PC-9 (cell line): ENCODE measurements around the gene STAB1. TPM values are rescaled to one million over a fixed set of nuclear protein-coding genes. Genes with fewer than 3 reads are reported as not detected.

Experiments
- BruUV-seq: library from RNA; stranded (reverse); fragments of 400-500 nt; replicated peaks from 2 replicates; lab custom pipeline; 2021; lab: Mats Ljungman, UMichigan
- CTCF ChIA-PET: fragments of 300-600 bp; sonication (Branson Sonifier 250); formaldehyde crosslinking; loops from one replicate; lab custom pipeline; 2022; ENCODE audit warnings: antibody characterized with exemption; lab: Charles Lee
- POLR2A ChIA-PET: fragments of 300-600 bp; sonication (Branson Sonifier 250); formaldehyde crosslinking; loops from one replicate; lab custom pipeline; 2022; ENCODE audit warnings: antibody characterized with exemption; ENCODE audit not compliant: unreplicated experiment; lab: Charles Lee
- DNase-seq, 2 experiments: peaks; one replicate each; pipeline versions ENCODE4 v3.0.0 to v3.0.0-alpha.2; 2015 to 2022; ENCODE audit warnings: mixed read lengths in 1 of 2
- H2AFZ ChIP-seq: fragments of 200-600 bp; sonication (generic); 2 replicates; pipeline ENCODE4 v1.8.1; 2017; ENCODE audit warnings: antibody characterized with exemption
- H3F3A ChIP-seq: fragments of 200-600 bp; sonication (generic); 2 replicates; pipeline ENCODE4 v1.8.1; 2017; ENCODE audit warnings: antibody characterized with exemption, mild to moderate bottlenecking, low read depth; ENCODE audit not compliant: insufficient read depth
- H3K27ac ChIP-seq: fragments of 200-600 bp; sonication (generic); 2 replicates; pipeline ENCODE4 v1.6.1; 2016; ENCODE audit warnings: mixed run types
- H3K27me3 ChIP-seq: fragments of 200-600 bp; sonication (generic); 2 replicates; pipeline ENCODE4 v1.6.1; 2016; ENCODE audit warnings: low read depth, mixed run types; ENCODE audit not compliant: insufficient read depth
- H3K36me3 ChIP-seq: fragments of 200-600 bp; sonication (generic); 2 replicates; pipeline ENCODE4 v1.6.1; 2016; ENCODE audit warnings: low read depth, mixed run types
- H3K4me1 ChIP-seq: fragments of 200-600 bp; sonication (generic); replicated peaks from 2 replicates; pipeline ENCODE4 v1.6.1; 2016; ENCODE audit warnings: mixed run types; ENCODE audit not compliant: insufficient read depth
- H3K4me2 ChIP-seq: fragments of 200-600 bp; sonication (generic); 2 replicates; pipeline ENCODE4 v1.6.1; 2017; ENCODE audit warnings: mixed run types
- H3K4me3 ChIP-seq: fragments of 200-600 bp; sonication (generic); 2 replicates; pipeline ENCODE4 v1.6.1; 2016; ENCODE audit warnings: mixed run types
- H3K79me2 ChIP-seq: fragments of 200-600 bp; sonication (generic); 2 replicates; pipeline ENCODE4 v1.6.1; 2017; ENCODE audit warnings: low read depth, mixed run types
- H3K9me2 ChIP-seq: fragments of 200-600 bp; sonication (generic); 2 replicates; pipeline ENCODE4 v1.8.1; 2017; ENCODE audit warnings: mild to moderate bottlenecking; ENCODE audit not compliant: insufficient read depth
- H3K9me3 ChIP-seq: fragments of 200-600 bp; sonication (generic); 2 replicates; pipeline ENCODE4 v1.8.1; 2016; ENCODE audit warnings: low read depth; ENCODE audit not compliant: insufficient read depth
- H4K20me1 ChIP-seq: fragments of 200-600 bp; sonication (generic); 2 replicates; pipeline ENCODE4 v1.8.1; 2017; ENCODE audit not compliant: insufficient read depth
- CTCF ChIP-seq: fragments of 200-600 bp; sonication (generic); conservative IDR thresholded peaks from 2 replicates; pipeline ENCODE4 v1.6.1; 2017; ENCODE audit warnings: mixed run types, antibody characterized with exemption, mild to moderate bottlenecking, moderate library complexity
- EZH2 ChIP-seq: fragments of 200-600 bp; sonication (generic); IDR thresholded peaks from 2 replicates; pipeline ENCODE4 v1.8.0; 2017; ENCODE audit warnings: antibody characterized with exemption, low read depth
- intact Hi-C: fragments of 100-400 bp; cut with micrococcal nuclease; formaldehyde crosslinking; loops from one replicate; pipeline ENCODE4 v1.10.0; 2022; ENCODE audit not compliant: unreplicated experiment
- total RNA-seq: library from RNA; stranded (reverse); gene quantifications from 2 replicates; pipeline ENCODE4 v1.2.3, GENCODE V29; 2021

The STAB1 gene
- total RNA-seq, 1 experiment from 2014 or later: 0.04 TPM

- H3F3A ChIP-seq: no peaks in the 10 kb centered on the region
- ChIA-PET CTCF (no interaction called here), POLR2A (no interaction called here)
- BruUV-seq: no TSS peak
- no peaks in the 10 kb centered on the region for H3K36me3 ChIP-seq
- no peak overlapping the region for H3K27ac ChIP-seq
- H3K4me3 ChIP-seq: no peak overlapping the region
- no peaks in the 10 kb centered on the region for H4K20me1 ChIP-seq
- intact Hi-C loops: no loop called here
- no peak for TF ChIP-seq CTCF
- TF ChIP-seq EZH2: no peak
- no peak overlapping the region for H3K4me2 ChIP-seq
- H3K9me2 ChIP-seq: no peaks in the 10 kb centered on the region
- DNase-seq: no peak
- no peaks in the 10 kb centered on the region for H3K9me3 ChIP-seq
- 0 out of 2 replicates have a peak, but pooled peaks cover 4% of the 10 kb centered on the region for H3K4me1 ChIP-seq
- no peak overlapping the region for H2AFZ ChIP-seq
- H3K27me3 ChIP-seq: no peaks in the 10 kb centered on the region
- no peaks in the 10 kb centered on the region for H3K79me2 ChIP-seq
Measured at GRCh38 chr3:52502808-52503350, 7.7 kb downstream of the STAB1 start.

DNA sequence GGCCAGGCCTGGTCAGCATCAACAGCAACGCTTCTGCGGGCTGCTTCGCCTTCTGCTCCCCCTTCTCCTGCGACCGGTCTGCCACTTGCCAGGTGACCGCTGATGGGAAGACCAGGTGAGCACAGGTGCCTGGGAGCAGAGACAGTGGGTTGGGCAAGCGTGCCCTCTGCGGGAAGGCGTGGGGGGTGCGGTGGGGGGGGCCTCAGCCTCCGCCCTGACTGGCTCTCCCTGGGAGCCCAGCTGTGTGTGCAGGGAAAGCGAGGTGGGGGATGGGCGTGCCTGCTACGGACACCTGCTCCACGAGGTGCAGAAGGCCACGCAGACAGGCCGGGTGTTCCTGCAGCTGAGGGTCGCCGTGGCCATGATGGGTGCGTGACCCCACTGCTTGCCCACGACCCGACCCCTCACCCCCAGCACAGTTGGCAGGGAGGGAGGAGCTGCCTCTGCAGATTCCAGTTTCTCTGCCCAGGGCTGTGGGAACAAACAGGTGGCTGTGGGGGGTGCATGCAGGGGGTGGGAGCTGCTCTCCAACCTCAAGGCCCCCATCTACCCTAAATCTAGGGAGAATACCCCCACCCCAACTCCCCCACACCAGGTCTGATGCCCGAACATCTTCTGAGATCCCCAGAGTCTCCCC, 8.8 kb downstream of the STAB1 start:
- no peaks in the 10 kb centered on the region for H3K9me2 ChIP-seq
- ChIA-PET POLR2A (no interaction called here), CTCF (no interaction called here)
- H3K27me3 ChIP-seq: no peaks in the 10 kb centered on the region
- BruUV-seq: no TSS peak
- no peak overlapping the region for H2AFZ ChIP-seq
- no peaks in the 10 kb centered on the region for H3F3A ChIP-seq
- 0 out of 2 replicates have a peak, but pooled peaks cover 4% of the 10 kb centered on the region for H3K4me1 ChIP-seq
- H3K9me3 ChIP-seq: no peaks in the 10 kb centered on the region
- intact Hi-C loops: no loop called here
- no peak overlapping the region for H3K4me3 ChIP-seq
- H3K27ac ChIP-seq: no peak overlapping the region
- H4K20me1 ChIP-seq: no peaks in the 10 kb centered on the region
- H3K4me2 ChIP-seq: no peak overlapping the region
- H3K79me2 ChIP-seq: no peaks in the 10 kb centered on the region
- no peak for TF ChIP-seq CTCF
- no peak for TF ChIP-seq EZH2
- no peak for DNase-seq
- no peaks in the 10 kb centered on the region for H3K36me3 ChIP-seq

DNA sequence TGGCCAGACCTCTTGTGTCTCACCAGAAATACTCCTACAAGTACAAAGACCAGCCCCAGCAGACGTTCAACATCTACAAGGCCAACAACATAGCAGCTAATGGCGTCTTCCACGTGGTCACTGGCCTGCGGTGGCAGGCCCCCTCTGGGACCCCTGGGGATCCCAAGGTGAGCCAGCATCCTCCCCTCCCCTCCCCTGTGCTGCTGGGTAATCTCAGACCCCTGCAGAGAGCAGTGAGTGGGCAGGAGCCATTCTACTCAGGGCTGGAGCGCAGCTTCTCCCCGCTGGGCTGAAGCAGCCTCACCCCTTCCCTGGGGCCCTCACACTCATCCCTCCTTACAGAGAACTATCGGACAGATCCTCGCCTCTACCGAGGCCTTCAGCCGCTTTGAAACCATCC, 9.8 kb downstream of the STAB1 start:
- no peaks in the 10 kb centered on the region for H3K9me3 ChIP-seq
- TF ChIP-seq EZH2 (no peak), CTCF (no peak)
- no TSS peak for BruUV-seq
- H4K20me1 ChIP-seq: no peaks in the 10 kb centered on the region
- no peak for DNase-seq
- H3K79me2 ChIP-seq: no peaks in the 10 kb centered on the region
- H3K4me1 ChIP-seq: peaks cover 12% of the 10 kb centered on the region; the same call in 1 of the 2 replicates
- no peaks in the 10 kb centered on the region for H3K36me3 ChIP-seq
- H3K27ac ChIP-seq: no peak overlapping the region
- H3K4me2 ChIP-seq: no peak overlapping the region
- no peaks in the 10 kb centered on the region for H3F3A ChIP-seq
- no peaks in the 10 kb centered on the region for H3K9me2 ChIP-seq
- intact Hi-C loops: no loop called here
- H3K27me3 ChIP-seq: no peaks in the 10 kb centered on the region
- H3K4me3 ChIP-seq: no peak overlapping the region
- no peak overlapping the region for H2AFZ ChIP-seq
- ChIA-PET POLR2A (no interaction called here), CTCF (no interaction called here)
